ENCODE data around the gene CARMIL1. TPM values are rescaled to one million over a fixed set of nuclear protein-coding genes. Genes with fewer than 3 reads are reported as not detected.

The CARMIL1 gene
- total and polyA plus RNA-seq, 2 of the 8 experiments (the other 6 are each of a cell fraction or from before 2014, with no cell fraction given), result 20.3 to 40.4 TPM

DNA sequence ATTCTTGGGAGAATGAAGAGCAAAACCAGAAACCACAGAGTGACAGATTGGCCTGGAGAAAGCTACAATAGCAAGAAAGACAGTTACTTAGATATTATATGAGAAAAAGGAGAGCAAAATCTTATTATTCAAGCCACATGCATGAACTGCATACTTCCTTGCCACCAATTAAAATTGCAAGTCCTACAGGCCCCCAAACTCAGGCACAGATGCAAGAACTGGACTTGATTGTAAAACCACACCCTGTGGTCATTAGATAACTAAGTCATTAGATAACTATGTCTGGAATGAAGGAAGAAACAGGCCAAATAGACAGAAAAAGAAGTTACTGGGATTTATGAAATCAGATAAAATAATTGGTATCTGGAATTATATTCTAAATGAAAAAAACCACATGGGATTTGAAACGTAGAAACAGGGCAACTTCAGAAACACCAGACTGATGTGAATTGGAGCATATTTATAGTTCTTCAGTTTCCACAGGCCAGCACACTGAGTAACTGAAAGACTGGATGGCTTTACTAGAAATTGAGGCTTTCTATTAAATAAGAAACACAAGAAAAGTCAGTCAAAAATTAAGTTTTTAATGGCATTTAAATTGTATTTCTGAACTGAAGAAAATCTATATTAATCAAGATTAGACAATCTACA lies 49.4 kb upstream of the CARMIL1 start:
- no peaks in the 10 kb centered on the region for H3K27me3 ChIP-seq (replicated peaks in 1 of 4; ENCODE audit: control insufficient read depth in 3 of 4, extremely low read depth in 1 of 4, insufficient read depth in 3 of 4, low read length in 3 of 4)
- H3K9ac ChIP-seq (replicated peaks in 1 of 4; ENCODE audit: extremely low read depth in 1 of 4, low read depth in 3 of 4, low read length in 3 of 4), result no peak overlapping the region
- H2BK20ac ChIP-seq (ENCODE audit: low read length), result no peak overlapping the region
- WGBS, 2 experiments (ENCODE audit: extremely low coverage in 1 of 2, insufficient coverage in 1 of 2, insufficient read length in 1 of 2, insufficient replicate concordance in 2 of 2, low coverage in 1 of 2, low lambda C conversion rate in 2 of 2, missing lambda C conversion rate in 1 of 2), result 63% methylated on average over 1 of the region's 1 CpG; no CpG with 5 or more reads in 1 of the 2 experiments
- POLR2A ChIA-PET (ENCODE audit: partially characterized antibody), result no interaction called here
- no peak overlapping the region for H3K4me2 ChIP-seq (ENCODE audit: insufficient read depth in 1 of 2, low read depth in 2 of 2, low read length in 2 of 2)
- no peak overlapping the region for H2BK120ac ChIP-seq (replicated peaks; ENCODE audit: low read depth, low read length)
- H3K4me3 ChIP-seq (ENCODE audit: extremely low read depth in 1 of 4, insufficient read depth in 2 of 4, low read depth in 3 of 4, low read length in 4 of 4), result no peak overlapping the region
- no peak overlapping the region for H2AFZ ChIP-seq (ENCODE audit: low read length)
- no peak overlapping the region for H3K14ac ChIP-seq (ENCODE audit: insufficient read length)
- DNase-seq (ENCODE audit: low read depth in 1 of 2, low spot score in 2 of 2) (no peak), FAIRE-seq (no peak)
- H3K4ac ChIP-seq (replicated peaks; ENCODE audit: insufficient read length, low read depth, low read length), result no peak overlapping the region
- no peak overlapping the region for H4K91ac ChIP-seq (replicated peaks; ENCODE audit: insufficient read length, low read length)
- no peak overlapping the region for H2BK15ac ChIP-seq (ENCODE audit: low read length)
- H3K27ac ChIP-seq (ENCODE audit: low read depth, low read length), result no peak overlapping the region
- no peak overlapping the region for H4K8ac ChIP-seq (ENCODE audit: extremely low read depth, insufficient read depth, low read length)
- H4K20me1 ChIP-seq (replicated peaks in 1 of 2; ENCODE audit: control insufficient read depth in 1 of 2, insufficient read depth in 2 of 2, low read length in 2 of 2), result no peaks in the 10 kb centered on the region
- no peak overlapping the region for H4K5ac ChIP-seq (ENCODE audit: insufficient read length, low read depth, low read length)
- H3K4me1 ChIP-seq (replicated peaks in 1 of 4; ENCODE audit: control insufficient read depth in 3 of 4, insufficient read depth in 4 of 4, low read length in 3 of 4), result no peaks in the 10 kb centered on the region
- no peak overlapping the region for H2BK12ac ChIP-seq (ENCODE audit: low read depth, low read length)
- H3K79me1 ChIP-seq (ENCODE audit: low read depth, low read length), result no peaks in the 10 kb centered on the region
- H2BK5ac ChIP-seq (ENCODE audit: low read depth, low read length), result no peak overlapping the region
- no peaks in the 10 kb centered on the region for H3K23me2 ChIP-seq (ENCODE audit: low read depth, low read length)
- H3K56ac ChIP-seq (replicated peaks; ENCODE audit: insufficient read length, low read depth, low read length), result no peak overlapping the region
- no peaks in the 10 kb centered on the region for H3K9me3 ChIP-seq (ENCODE audit: insufficient read depth in 2 of 2, low read depth in 1 of 2, low read length in 1 of 2)
- no peak overlapping the region for H2AK5ac ChIP-seq (ENCODE audit: low read depth, low read length)
- H3K36me3 ChIP-seq (ENCODE audit: control insufficient read depth in 2 of 4, insufficient read depth in 4 of 4, low read length in 3 of 4), result no peaks in the 10 kb centered on the region
- no peak overlapping the region for H3K23ac ChIP-seq (ENCODE audit: insufficient read length)
- no peaks in the 10 kb centered on the region for H3K79me2 ChIP-seq (ENCODE audit: control insufficient read depth in 1 of 2, insufficient read depth in 2 of 2, low read length in 2 of 2)
- CTCF ChIA-PET (ENCODE audit: partially characterized antibody), result interaction anchor here (1.2 to 1.8 kb wide), 2 partner anchors 35 to 327 kb away, joined by 3 to 4 read pairs; no protein-coding TSS in a partner anchor
- no peak overlapping the region for H3K18ac ChIP-seq (ENCODE audit: extremely low read depth, low read length)
- TF ChIP-seq EGR1 (IDR thresholded peaks at IDR 0.05; ENCODE audit: borderline replicate concordance, low read depth, low read length), result no peak
- no peak for TF ChIP-seq KDM1A (IDR thresholded peaks at IDR 0.05; ENCODE audit: borderline replicate concordance, low read length)
- no peak for TF ChIP-seq POU5F1 (IDR thresholded peaks at IDR 0.05; ENCODE audit: low read depth, low read length)
- TF ChIP-seq SRF (IDR thresholded peaks at IDR 0.05; ENCODE audit: low read depth, low read length), result no peak
- TF ChIP-seq RFX5 (IDR thresholded peaks at IDR 0.05; ENCODE audit: borderline replicate concordance, low read depth, low read length), result no peak
- TF ChIP-seq GABPA (IDR thresholded peaks at IDR 0.05; ENCODE audit: borderline replicate concordance, insufficient read depth, low read length), result no peak
- no peak for TF ChIP-seq KDM4A (IDR thresholded peaks at IDR 0.05; ENCODE audit: low read depth, low read length, severe bottlenecking)
- TF ChIP-seq CBX8 (IDR thresholded peaks at IDR 0.05; ENCODE audit: borderline replicate concordance, low read depth, low read length), result no peak
- TF ChIP-seq, protein P1, sequence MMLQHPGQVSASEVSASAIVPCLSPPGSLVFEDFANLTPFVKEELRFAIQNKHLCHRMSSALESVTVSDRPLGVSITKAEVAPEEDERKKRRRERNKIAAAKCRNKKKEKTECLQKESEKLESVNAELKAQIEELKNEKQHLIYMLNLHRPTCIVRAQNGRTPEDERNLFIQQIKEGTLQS (IDR thresholded peaks at IDR 0.05; ENCODE audit: insufficient read depth, low read depth, low read length), result no peak
- TF ChIP-seq, protein P2, sequence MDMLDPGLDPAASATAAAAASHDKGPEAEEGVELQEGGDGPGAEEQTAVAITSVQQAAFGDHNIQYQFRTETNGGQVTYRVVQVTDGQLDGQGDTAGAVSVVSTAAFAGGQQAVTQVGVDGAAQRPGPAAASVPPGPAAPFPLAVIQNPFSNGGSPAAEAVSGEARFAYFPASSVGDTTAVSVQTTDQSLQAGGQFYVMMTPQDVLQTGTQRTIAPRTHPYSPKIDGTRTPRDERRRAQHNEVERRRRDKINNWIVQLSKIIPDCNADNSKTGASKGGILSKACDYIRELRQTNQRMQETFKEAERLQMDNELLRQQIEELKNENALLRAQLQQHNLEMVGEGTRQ (IDR thresholded peaks at IDR 0.05; ENCODE audit: low read length), result no peak
- TF ChIP-seq KDM5A (IDR thresholded peaks at IDR 0.05; ENCODE audit: low read length), result no peak

Data from H1 (cell line).